ENCODE data around the gene PDE4A. TPM values are rescaled to one million over a fixed set of nuclear protein-coding genes. Genes with fewer than 3 reads are reported as not detected.

Gene PDE4A
- total RNA-seq, 1 experiment from 2014 or later: 3.1 TPM

DNA sequence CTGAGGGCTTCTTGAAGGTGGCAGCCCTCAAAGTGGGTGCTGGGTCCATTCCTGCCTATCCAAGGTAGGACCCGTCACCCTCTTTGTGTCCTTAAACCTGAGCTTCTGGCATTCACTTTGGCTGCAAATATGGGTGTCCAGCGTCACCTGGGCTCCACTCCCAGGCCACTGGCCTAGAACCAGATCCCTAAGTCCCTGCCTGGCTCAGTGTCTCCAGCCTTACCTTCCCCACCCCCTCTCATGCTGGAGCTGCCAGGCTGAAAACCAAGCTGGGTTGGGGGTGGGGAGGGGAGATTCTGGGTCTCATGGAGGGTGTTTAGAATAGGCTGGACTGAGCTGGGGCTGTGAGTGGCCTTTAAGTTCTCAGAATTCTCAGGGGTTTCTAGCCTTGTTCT lies 12.4 kb downstream of the PDE4A start:
- no peaks in the 10 kb centered on the region for H4K20me1 ChIP-seq (ENCODE audit: low read length)
- BruUV-seq (replicated peaks): no TSS peak
- H2AFZ ChIP-seq (ENCODE audit: low read length): peak overlapping the region; percentile 70; the same call in 1 of the 2 replicates
- no peaks in the 10 kb centered on the region for H3F3A ChIP-seq (ENCODE audit: low read length, unreplicated experiment)
- peaks cover 25% of the 10 kb centered on the region; the same call in 1 of the 2 replicates for H3K4me1 ChIP-seq (ENCODE audit: insufficient read depth, low read length)
- intact Hi-C loops (cut with micrococcal nuclease): no loop called here
- no peak overlapping the region for H3K27ac ChIP-seq (ENCODE audit: low read length)
- POLR2A ChIA-PET (ENCODE audit: unreplicated experiment): no interaction called here
- TF ChIP-seq EZH2 (IDR thresholded peaks at IDR 0.05; ENCODE audit: low read length, unreplicated experiment) (no peak), EZH2phosphoT487 (IDR thresholded peaks at IDR 0.05; ENCODE audit: borderline replicate concordance, low read length) (no peak)
- TF ChIP-seq, protein P1, sequence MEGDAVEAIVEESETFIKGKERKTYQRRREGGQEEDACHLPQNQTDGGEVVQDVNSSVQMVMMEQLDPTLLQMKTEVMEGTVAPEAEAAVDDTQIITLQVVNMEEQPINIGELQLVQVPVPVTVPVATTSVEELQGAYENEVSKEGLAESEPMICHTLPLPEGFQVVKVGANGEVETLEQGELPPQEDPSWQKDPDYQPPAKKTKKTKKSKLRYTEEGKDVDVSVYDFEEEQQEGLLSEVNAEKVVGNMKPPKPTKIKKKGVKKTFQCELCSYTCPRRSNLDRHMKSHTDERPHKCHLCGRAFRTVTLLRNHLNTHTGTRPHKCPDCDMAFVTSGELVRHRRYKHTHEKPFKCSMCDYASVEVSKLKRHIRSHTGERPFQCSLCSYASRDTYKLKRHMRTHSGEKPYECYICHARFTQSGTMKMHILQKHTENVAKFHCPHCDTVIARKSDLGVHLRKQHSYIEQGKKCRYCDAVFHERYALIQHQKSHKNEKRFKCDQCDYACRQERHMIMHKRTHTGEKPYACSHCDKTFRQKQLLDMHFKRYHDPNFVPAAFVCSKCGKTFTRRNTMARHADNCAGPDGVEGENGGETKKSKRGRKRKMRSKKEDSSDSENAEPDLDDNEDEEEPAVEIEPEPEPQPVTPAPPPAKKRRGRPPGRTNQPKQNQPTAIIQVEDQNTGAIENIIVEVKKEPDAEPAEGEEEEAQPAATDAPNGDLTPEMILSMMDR (conservative IDR thresholded peaks at IDR 0.05; ENCODE audit: low read depth, low read length): no peak
- no peaks in the 10 kb centered on the region for H3K9me3 ChIP-seq (ENCODE audit: low read length)
- CTCF ChIA-PET: interaction anchor here (0.6 kb wide), 1 partner anchor 57 kb away, joined by 6 read pairs; no protein-coding TSS in a partner anchor
- no peaks in the 10 kb centered on the region for H3K36me3 ChIP-seq (ENCODE audit: low read depth, low read length)
- H3K4me2 ChIP-seq (ENCODE audit: low read length): peak overlapping the region; percentile 75
- H3K9ac ChIP-seq (ENCODE audit: low read length): no peak overlapping the region
- DNase-seq (no peak), ATAC-seq (no peak)
- H3K79me2 ChIP-seq (ENCODE audit: low read length): no peaks in the 10 kb centered on the region
- H3K9me2 ChIP-seq (replicated peaks; ENCODE audit: low read length): no peaks in the 10 kb centered on the region
- peaks cover 21% of the 10 kb centered on the region for H3K27me3 ChIP-seq (ENCODE audit: low read length)
- H3K4me3 ChIP-seq (ENCODE audit: low read length): peak overlapping the region; percentile 56; the same call in 1 of the 2 replicates

DNA sequence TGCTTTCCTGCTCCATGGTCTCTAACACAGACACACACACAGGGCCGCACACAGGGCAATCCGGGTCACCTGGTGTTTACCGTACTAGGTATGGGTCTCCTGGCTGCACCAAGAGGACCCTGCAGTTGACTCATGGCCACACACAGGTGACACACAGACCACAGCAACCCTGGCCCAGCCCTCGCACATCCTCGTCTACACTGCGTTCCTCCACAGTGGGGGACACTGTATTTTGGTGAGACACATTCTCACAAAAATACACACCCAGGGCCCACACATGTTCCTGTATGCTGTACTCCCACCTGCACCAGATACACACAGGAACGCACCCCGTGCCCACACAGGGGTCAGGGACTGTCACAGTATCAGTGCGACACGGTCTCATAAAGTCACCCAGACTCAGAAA lies 12.8 kb downstream of the PDE4A start:
- no peak for DNase-seq
- ChIA-PET CTCF (no interaction called here), POLR2A (ENCODE audit: unreplicated experiment) (no interaction called here)
- intact Hi-C loops (cut with micrococcal nuclease): no loop called here
- Histone ChIP-seq H3K9ac (ENCODE audit: low read length) (no peak overlapping the region), H3K4me1 (ENCODE audit: insufficient read depth, low read length) (peaks cover 25% of the 10 kb centered on the region; the same call in 1 of the 2 replicates), H3K36me3 (ENCODE audit: low read depth, low read length) (no peaks in the 10 kb centered on the region), H2AFZ (ENCODE audit: low read length) (no peak overlapping the region), H3F3A (ENCODE audit: low read length, unreplicated experiment) (no peaks in the 10 kb centered on the region), H3K4me2 (ENCODE audit: low read length) (no peak overlapping the region), H3K4me3 (ENCODE audit: low read length) (no peak overlapping the region), H3K27ac (ENCODE audit: low read length) (no peak overlapping the region), H4K20me1 (ENCODE audit: low read length) (no peaks in the 10 kb centered on the region), H3K9me2 (replicated peaks; ENCODE audit: low read length) (no peaks in the 10 kb centered on the region), H3K9me3 (ENCODE audit: low read length) (no peaks in the 10 kb centered on the region), H3K27me3 (ENCODE audit: low read length) (peaks cover 21% of the 10 kb centered on the region), H3K79me2 (ENCODE audit: low read length) (no peaks in the 10 kb centered on the region)
- peak; percentile 8 for ATAC-seq
- TF ChIP-seq EZH2phosphoT487 (IDR thresholded peaks at IDR 0.05; ENCODE audit: borderline replicate concordance, low read length) (no peak), EZH2 (IDR thresholded peaks at IDR 0.05; ENCODE audit: low read length, unreplicated experiment) (no peak)
- TF ChIP-seq, protein P1 (conservative IDR thresholded peaks at IDR 0.05; ENCODE audit: low read depth, low read length): no peak
- TSS peak; percentile 11 for BruUV-seq (replicated peaks)

GRCh38 chr19:10439588-10439987 lies 19.2 kb downstream of the PDE4A start:
- Histone ChIP-seq H3K27me3 (ENCODE audit: low read length) (no peaks in the 10 kb centered on the region), H3K79me2 (ENCODE audit: low read length) (no peaks in the 10 kb centered on the region), H4K20me1 (ENCODE audit: low read length) (no peaks in the 10 kb centered on the region), H3F3A (ENCODE audit: low read length, unreplicated experiment) (no peaks in the 10 kb centered on the region), H3K4me1 (ENCODE audit: insufficient read depth, low read length) (no peaks in the 10 kb centered on the region), H3K9me3 (ENCODE audit: low read length) (no peaks in the 10 kb centered on the region), H3K9me2 (replicated peaks; ENCODE audit: low read length) (no peaks in the 10 kb centered on the region), H3K9ac (ENCODE audit: low read length) (no peak overlapping the region), H3K27ac (ENCODE audit: low read length) (no peak overlapping the region), H3K4me2 (ENCODE audit: low read length) (no peak overlapping the region), H3K4me3 (ENCODE audit: low read length) (no peak overlapping the region), H3K36me3 (ENCODE audit: low read depth, low read length) (no peaks in the 10 kb centered on the region), H2AFZ (ENCODE audit: low read length) (no peak overlapping the region)
- TF ChIP-seq, protein P1 (conservative IDR thresholded peaks at IDR 0.05; ENCODE audit: low read depth, low read length): no peak
- TF ChIP-seq EZH2 (IDR thresholded peaks at IDR 0.05; ENCODE audit: low read length, unreplicated experiment) (no peak), EZH2phosphoT487 (IDR thresholded peaks at IDR 0.05; ENCODE audit: borderline replicate concordance, low read length) (no peak)
- no peak for DNase-seq
- no TSS peak for BruUV-seq (replicated peaks)
- no peak for ATAC-seq
- POLR2A ChIA-PET (ENCODE audit: unreplicated experiment): no interaction called here
- intact Hi-C loops (cut with micrococcal nuclease): no loop called here
- CTCF ChIA-PET: no interaction called here
